ENCODE results near the gene HOMER1. TPM values are rescaled to one million over a fixed set of nuclear protein-coding genes. Genes with fewer than 3 reads are reported as not detected.

HOMER1 gene
- total RNA-seq, 1 experiment from 2014 or later = 9.1 TPM

- no peak for ATAC-seq
- H3K4me2 ChIP-seq (ENCODE audit: low read length) = peak overlapping the region; percentile 98
- no peaks in the 10 kb centered on the region for H3K9me2 ChIP-seq (replicated peaks; ENCODE audit: low read length)
- H2AFZ ChIP-seq (ENCODE audit: low read length) = peak overlapping the region; percentile 78
- CTCF ChIA-PET = interaction anchor here (0.8 kb wide), 1 partner anchor 480 kb away, joined by 3 read pairs; no protein-coding TSS in a partner anchor
- H4K20me1 ChIP-seq (ENCODE audit: low read length) = peaks cover 11% of the 10 kb centered on the region; the same call in 1 of the 2 replicates
- intact Hi-C loops (cut with micrococcal nuclease) = loop anchor here (2.0 to 5.0 kb wide), 2 partner anchors 40 to 272 kb away; no protein-coding TSS in a partner anchor
- peak overlapping the region; percentile 91 for H3K4me3 ChIP-seq (ENCODE audit: low read length)
- TF ChIP-seq EZH2phosphoT487 (IDR thresholded peaks at IDR 0.05; ENCODE audit: borderline replicate concordance, low read length) (no peak), EZH2 (IDR thresholded peaks at IDR 0.05; ENCODE audit: low read length, unreplicated experiment) (no peak)
- no peaks in the 10 kb centered on the region for H3K27me3 ChIP-seq (ENCODE audit: low read length)
- no peaks in the 10 kb centered on the region for H3K36me3 ChIP-seq (ENCODE audit: low read depth, low read length)
- H3K9me3 ChIP-seq (ENCODE audit: low read length) = no peaks in the 10 kb centered on the region
- H3K4me1 ChIP-seq (ENCODE audit: insufficient read depth, low read length) = peaks cover 33% of the 10 kb centered on the region
- POLR2A ChIA-PET (ENCODE audit: unreplicated experiment) = interaction anchor here (0.6 kb wide), 1 partner anchor 896 kb away, joined by 3 read pairs; no protein-coding TSS in a partner anchor
- DNase-seq = peak; percentile 35
- no peaks in the 10 kb centered on the region for H3F3A ChIP-seq (ENCODE audit: low read length, unreplicated experiment)
- TSS peak; percentile 41 for BruUV-seq (replicated peaks)
- H3K27ac ChIP-seq (ENCODE audit: low read length) = peak overlapping the region; percentile 65
- peak overlapping the region; percentile 64 for H3K9ac ChIP-seq (ENCODE audit: low read length)
- peaks cover 56% of the 10 kb centered on the region for H3K79me2 ChIP-seq (ENCODE audit: low read length)
Measured at GRCh38 chr5:79512471-79513307, 1.2 kb downstream of the HOMER1 start.

- no TSS peak for BruUV-seq (replicated peaks)
- H4K20me1 ChIP-seq (ENCODE audit: low read length) = peaks cover 11% of the 10 kb centered on the region; the same call in 1 of the 2 replicates
Measured at GRCh38 chr5:79512049-79512448, 1.9 kb downstream of the HOMER1 start.

More at GRCh38 chr5:79512049-79512448, 1.9 kb downstream of the HOMER1 start:
- no peak for DNase-seq
- Histone ChIP-seq H3K27ac (ENCODE audit: low read length) (no peak overlapping the region), H3K4me2 (ENCODE audit: low read length) (peak overlapping the region; percentile 98), H3K4me1 (ENCODE audit: insufficient read depth, low read length) (peaks cover 40% of the 10 kb centered on the region), H3K9me3 (ENCODE audit: low read length) (no peaks in the 10 kb centered on the region), H3F3A (ENCODE audit: low read length, unreplicated experiment) (no peaks in the 10 kb centered on the region), H3K27me3 (ENCODE audit: low read length) (no peaks in the 10 kb centered on the region), H3K4me3 (ENCODE audit: low read length) (peak overlapping the region; percentile 91), H3K9ac (ENCODE audit: low read length) (peak overlapping the region; percentile 64; the same call in 1 of the 2 replicates), H2AFZ (ENCODE audit: low read length) (peak overlapping the region; percentile 37; the same call in 1 of the 2 replicates), H3K79me2 (ENCODE audit: low read length) (peaks cover 63% of the 10 kb centered on the region), H3K9me2 (replicated peaks; ENCODE audit: low read length) (no peaks in the 10 kb centered on the region), H3K36me3 (ENCODE audit: low read depth, low read length) (no peaks in the 10 kb centered on the region)
- TF ChIP-seq EZH2phosphoT487 (IDR thresholded peaks at IDR 0.05; ENCODE audit: borderline replicate concordance, low read length) (no peak), CTCF (conservative IDR thresholded peaks at IDR 0.05; ENCODE audit: low read depth, low read length) (no peak), EZH2 (IDR thresholded peaks at IDR 0.05; ENCODE audit: low read length, unreplicated experiment) (no peak)
- intact Hi-C loops (cut with micrococcal nuclease) = loop anchor here (2.0 to 5.0 kb wide), 2 partner anchors 40 to 271 kb away; no protein-coding TSS in a partner anchor
- ATAC-seq = no peak
- CTCF ChIA-PET = interaction anchor here (0.8 kb wide), 1 partner anchor 479 kb away, joined by 3 read pairs; no protein-coding TSS in a partner anchor
- POLR2A ChIA-PET (ENCODE audit: unreplicated experiment) = no interaction called here
